HG03342 (cell line): ENCODE results near the gene HDAC4.
"Not testable (repeated sequence)": the region's sequence is repeated elsewhere in the genome, so short reads cannot be mapped to it uniquely, and the experiment has no call there.

Source experiments
- ATAC-seq: cut with Tn5 transposase; IDR thresholded peaks from one replicate; pipeline ENCODE4 v1.9.1; 2021; ENCODE audit warnings: mild to moderate bottlenecking, moderate library complexity; ENCODE audit not compliant: unreplicated experiment

HDAC4 gene

GRCh38 chr2:239400596-239401066, at the start of gene HDAC4:
Gene HDAC4 (minus strand): TSS chr2:239401020. CDS start chr2:239352699, 48,321 bp downstream.
- no peak for ATAC-seq

GRCh38 chr2:239449468-239449867, 48.6 kb upstream of the HDAC4 start:
- not testable (repeated sequence) for ATAC-seq

GRCh38 chr2:239445771-239446524, 45.1 kb upstream of the HDAC4 start:
- ATAC-seq: no peak

- ATAC-seq: no peak
These were observed 44.1 kb upstream of the HDAC4 start for GRCh38 chr2:239444626-239445577.

GRCh38 chr2:239443666-239444567, 43.1 kb upstream of the HDAC4 start:
- ATAC-seq: no peak

GRCh38 chr2:239443102-239443620, 42.3 kb upstream of the HDAC4 start:
- no peak for ATAC-seq

GRCh38 chr2:239442192-239442591, 41.4 kb upstream of the HDAC4 start:
- ATAC-seq: no peak

GRCh38 chr2:239441261-239442078, 40.6 kb upstream of the HDAC4 start:
- ATAC-seq: no peak

GRCh38 chr2:239440511-239440959, 39.7 kb upstream of the HDAC4 start:
- ATAC-seq: no peak

GRCh38 chr2:239439754-239440315, 39.0 kb upstream of the HDAC4 start:
- no peak for ATAC-seq

GRCh38 chr2:239438995-239439753, 38.4 kb upstream of the HDAC4 start:
- no peak for ATAC-seq

- ATAC-seq: no peak
These were observed 37.5 kb upstream of the HDAC4 start for GRCh38 chr2:239438368-239438767.

- ATAC-seq: no peak
These were observed 36.0 kb upstream of the HDAC4 start for GRCh38 chr2:239436669-239437335.

GRCh38 chr2:239436076-239436475, 35.3 kb upstream of the HDAC4 start:
- no peak for ATAC-seq

- ATAC-seq: no peak
These were observed 33.1 kb upstream of the HDAC4 start for GRCh38 chr2:239433777-239434403.

GRCh38 chr2:239432174-239432573, 31.4 kb upstream of the HDAC4 start:
- ATAC-seq: no peak

- ATAC-seq: no peak
These were observed 30.7 kb upstream of the HDAC4 start for GRCh38 chr2:239431536-239431935.
